ENCODE data around the gene PCNX1.
"Not testable (repeated sequence)": the region's sequence is repeated elsewhere in the genome, so short reads cannot be mapped to it uniquely, and the experiment has no call there.

PCNX1 gene

DNA sequence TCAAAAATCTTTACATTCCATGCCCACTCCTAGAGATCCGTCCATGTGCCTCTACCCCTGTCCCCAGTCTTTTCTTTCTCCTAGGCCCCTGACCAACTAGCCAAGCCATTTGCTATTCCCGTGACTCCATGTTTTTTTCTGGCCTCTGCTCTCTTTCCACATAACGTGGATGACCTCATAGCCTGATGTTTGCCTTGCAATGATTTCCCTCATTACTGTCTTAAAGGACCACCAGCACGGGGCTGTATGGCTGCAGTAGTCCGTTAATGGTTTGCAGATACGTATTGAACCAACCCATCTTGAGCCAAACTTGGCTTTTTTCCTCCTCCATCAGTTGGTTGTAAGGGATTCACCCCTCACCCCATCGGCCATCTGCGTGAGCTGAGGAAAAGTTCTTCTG is 226.0 kb downstream of the PCNX1 start:
- DNase-seq, result no peak

DNA sequence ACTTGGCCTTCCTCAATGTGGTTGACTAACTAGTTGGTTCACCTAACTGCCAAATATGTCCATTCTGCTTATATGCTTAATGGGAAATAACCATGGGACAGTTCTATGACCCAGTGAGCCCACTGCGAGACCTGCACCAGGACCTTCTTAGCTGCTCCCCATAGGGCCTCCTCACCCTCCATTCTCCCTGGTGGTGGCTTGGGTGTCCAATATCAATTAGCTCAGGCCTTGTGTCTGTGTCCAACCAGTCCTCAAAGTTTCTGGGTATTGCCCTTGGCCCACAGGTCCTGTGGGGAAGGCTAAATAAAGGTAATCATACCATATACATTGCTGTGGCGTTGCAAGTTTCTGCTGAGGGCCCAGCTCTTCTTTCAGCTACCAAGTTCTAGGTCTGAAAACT is 228.2 kb downstream of the PCNX1 start:
- no peak for DNase-seq

DNA sequence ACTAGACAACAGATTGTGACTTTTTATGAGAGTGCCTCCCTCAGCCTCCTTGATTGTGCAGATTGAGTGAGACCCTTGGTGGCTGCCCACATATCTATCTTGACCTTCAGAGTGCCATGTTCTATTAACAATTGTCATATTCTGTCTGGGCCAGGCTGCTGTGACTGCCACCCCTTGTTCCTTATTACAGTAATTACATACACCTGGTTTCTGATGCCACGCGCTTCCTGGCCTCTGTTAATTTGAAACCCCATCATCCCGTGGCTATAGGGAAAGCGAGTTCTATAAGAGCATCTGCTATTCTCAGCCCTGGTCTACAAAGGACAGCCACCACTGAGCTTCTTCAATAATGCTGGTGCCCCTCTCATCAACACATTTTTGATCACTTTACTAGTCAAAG is 228.7 kb downstream of the PCNX1 start:
- DNase-seq, result no peak

GRCh38 chr14:71136386-71137060 is 229.3 kb downstream of the PCNX1 start:
- no peak for DNase-seq

DNA sequence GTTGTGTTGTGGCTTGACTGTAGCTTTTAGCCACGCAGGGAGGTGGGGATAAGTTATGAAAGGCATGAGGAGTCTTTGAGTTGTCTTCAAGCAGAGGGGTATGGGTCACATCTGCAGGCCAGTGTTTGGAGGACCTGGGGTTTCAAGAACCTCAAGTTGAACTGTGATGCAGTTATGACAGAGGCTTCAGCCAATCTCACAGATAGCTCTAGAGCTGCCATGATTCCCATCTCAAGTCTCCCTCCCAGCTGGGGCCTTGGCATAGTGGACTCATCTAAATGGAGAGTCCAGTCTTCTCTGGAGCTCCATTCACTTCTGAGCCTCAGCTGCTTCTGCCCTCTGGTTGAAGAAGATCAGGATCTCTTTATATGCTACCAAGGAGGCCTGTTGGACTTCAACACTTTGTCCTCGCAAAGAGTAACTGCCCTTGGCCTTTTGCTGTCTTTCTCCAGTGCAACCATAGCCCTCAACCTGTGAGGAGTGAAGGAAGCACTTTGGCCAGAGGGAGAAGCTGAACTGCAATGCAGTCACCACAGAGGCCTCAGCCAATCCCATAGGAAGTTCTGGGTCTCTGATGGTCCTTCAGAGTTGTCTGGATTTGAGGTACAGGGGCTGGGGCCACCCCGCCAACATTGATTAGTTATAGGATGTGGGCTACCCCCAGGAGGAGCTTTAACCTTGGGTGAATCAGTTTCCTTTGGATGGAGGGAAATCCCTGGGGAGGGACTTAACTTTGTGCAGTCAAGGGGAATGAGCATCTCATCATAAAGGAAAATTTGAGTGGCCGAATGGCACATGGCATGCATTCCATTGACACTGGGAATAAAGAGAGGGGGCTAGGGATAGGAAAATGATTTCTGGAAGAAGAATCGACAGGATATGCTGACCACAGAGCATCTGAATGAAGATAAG is 230.5 kb downstream of the PCNX1 start:
- no peak for DNase-seq

DNA sequence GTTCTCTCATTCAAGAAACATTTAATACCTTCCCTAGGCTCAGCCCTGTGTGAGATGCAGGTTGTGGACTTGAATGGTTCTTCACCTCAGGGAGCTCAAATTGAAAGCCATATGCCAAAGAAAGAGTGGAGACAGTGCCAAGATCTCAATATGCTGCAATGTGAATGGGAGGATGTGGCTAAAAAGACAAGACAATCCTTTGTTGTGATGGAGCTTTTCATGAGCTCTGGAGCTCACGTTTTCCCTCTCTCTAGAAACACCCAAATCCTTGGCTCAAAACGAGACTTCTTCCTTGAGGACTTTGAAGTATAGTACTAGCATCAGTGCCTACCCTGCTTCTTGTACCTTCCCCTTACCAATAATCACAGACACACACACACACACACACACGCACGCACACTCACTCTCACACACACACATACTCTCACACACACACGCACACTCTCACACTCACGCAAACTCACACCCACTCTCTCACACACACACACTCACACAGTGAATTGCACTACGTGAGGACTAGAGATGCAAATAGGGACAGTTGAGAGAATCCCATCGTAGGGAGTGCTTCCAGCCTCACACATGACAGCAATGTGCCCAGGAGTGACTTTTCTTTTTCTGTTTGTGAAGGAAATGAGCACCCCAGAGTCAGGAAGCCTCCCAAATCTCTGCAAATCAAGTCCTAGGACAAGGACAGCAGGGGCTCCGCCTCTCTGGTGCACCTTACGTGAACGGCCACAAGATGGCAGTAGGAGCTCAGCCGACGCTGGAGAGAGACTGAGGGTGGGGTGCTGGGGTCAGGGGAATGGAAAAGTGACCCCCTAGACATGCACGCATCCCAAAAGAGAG is 231.4 kb downstream of the PCNX1 start:
- DNase-seq, result peak; percentile 63

- DNase-seq, result no peak
Measured at GRCh38 chr14:71139294-71139946, 232.2 kb downstream of the PCNX1 start.

DNA sequence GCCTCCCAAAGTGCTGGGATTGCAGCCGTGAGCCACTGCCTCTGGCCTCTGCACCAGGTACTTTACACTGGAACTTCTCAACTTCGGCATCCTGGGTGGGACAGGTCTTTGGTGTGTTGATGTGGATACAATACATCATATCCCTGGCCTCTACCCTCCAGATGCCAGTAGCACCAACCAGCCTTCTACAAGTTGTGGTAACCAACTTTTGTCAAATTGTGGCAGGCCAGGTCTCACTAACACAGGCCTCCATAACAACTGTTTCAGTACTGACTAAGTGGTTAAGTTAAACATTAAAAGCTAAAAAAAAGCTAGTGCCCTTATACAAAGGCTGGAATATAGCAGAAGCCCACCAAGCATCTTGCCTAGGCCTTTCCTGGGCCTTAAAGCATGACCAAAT is 232.9 kb downstream of the PCNX1 start:
- no peak for DNase-seq

DNA sequence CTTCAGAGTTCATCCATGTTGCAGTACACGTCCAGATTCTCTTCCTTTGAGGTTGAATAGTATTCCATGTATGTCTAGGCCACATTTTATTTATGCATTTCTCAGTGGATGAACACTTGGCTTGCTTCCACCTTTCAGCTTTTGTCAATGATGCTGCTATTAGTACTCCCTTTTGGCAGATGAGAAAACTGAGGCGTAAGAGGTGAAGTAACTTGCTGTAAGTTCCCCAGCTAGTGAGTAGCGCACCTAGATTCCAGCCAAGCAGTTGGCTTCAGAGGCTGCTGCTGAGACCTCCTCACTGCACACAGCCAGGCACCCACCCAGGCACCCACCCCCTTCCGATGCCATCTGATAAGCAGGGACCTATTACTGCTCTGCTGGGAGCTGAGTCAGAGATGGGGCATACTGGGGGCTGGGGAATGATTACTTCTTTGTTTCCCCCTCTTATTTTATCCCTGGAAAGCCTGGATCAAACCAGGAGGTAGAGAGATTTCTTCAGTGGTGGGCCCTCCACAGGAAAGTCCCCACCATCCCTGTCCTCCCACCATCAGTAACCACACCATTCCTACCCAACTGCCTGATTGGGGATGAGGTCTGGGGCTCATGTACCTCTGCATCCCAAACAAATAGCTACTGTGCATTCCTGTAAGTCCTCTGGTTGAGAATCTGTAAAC is 234.6 kb downstream of the PCNX1 start:
- no peak for DNase-seq

DNA sequence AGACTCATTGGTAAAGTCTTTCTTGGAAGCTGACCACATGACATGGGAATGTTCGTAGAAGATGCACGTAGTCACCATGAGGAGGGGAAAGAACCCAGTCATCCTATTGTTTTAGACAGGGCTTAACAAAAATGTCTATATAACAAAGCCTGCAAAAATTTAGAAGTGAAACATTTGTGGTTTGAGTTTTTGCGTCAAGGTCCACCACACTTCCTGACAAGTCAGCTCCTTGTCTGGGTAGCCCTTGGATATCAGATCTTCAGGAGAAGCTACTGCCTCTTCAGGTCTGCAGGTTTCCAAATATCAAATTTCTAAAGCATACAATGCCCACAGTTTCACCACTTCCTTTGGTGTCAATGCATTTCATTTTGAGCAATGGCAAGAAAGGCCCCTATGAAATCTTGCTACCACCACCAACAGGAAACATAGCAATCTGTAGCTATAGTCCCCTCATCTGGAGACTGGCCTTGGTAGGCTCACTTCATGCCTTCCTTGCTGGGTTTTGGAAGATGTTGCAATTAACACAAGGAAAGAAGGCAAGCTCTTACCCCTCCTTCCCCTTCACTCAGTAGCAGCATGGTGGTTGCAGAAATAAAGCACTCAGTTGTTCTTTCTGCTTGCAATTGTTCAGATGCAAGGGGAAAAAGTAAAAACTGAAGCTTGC is 235.2 kb downstream of the PCNX1 start:
- DNase-seq, result no peak

DNA sequence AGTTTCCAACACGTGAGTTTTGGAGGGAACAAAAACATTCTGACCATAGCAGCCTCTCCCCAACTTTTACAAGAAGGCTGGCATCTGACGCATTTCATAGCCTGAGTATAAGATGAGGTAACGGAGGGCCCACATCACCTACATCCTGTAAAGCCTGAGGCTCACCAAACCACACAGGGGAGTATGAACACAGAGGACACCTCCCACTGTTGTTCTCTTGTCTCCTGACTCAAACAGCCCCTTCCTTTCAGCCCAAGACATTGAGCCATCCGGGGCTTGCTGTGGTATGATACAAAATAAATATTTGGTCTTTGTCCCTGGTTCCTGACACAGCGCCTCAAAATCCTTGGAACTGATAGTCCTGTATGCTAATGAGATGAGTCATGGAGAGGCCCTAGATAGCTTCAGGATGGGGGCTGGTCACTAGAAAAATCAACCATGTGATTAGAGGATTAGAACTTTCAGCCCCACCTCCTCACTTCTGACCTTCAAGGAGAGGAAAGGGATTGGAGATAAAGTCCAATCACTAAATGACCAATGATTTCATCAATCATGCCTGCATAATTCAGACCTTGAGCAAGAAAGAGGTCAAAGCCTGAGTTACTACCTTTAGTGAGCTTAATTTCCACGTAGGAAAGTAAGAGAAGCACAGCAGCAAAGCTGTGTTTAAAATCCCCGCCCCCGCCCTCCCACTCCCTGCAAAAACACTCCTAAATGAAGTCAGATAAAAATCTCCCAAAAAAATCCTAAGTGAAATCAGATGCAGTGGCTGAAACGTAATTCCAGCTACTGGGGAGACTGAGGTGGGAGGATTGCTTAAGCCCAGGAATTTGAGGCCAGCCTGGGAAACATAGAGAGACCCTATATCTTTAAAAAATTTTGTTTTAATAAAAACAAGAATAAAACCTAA is 236.4 kb downstream of the PCNX1 start:
- no peak for DNase-seq

DNA sequence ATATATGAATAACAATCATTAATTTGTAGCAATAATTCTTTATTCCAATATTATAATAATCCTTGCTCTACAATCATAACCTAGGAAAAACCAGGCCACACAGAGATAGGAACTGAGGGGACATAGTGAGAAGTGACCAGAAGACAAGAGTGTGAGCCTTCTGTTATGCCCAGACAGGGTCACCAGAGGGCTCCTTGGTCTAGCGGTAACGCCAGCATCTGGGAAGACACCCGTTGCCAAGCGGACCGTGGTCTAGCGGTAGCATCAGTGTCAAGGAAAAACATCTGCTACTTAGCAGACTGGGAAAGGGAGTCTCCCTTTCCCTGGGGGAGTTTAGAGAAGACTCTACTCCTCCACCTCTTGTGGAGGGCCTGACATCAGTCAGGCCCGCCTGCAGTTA is 240.1 kb downstream of the PCNX1 start:
- not testable (repeated sequence) for DNase-seq

DNA sequence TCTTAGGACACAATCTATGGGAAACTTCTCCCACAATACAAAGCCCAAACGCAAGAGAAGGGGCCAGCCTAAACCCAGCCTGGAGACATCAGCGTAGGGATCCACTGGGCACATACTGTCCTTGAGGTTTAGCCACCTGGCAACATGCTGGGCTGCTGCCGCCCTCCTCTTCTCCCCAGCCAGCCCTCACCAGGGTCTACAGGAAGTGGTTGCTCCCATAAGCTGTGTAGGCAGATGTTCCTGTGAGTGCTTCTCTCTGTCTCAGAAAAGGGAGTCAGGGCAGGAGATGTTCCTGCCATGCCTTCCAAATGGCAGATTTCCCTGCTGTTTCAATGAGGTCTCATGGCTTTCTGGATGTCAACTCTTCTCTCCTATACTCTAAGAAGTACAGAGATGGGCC is 241.4 kb downstream of the PCNX1 start:
- DNase-seq, result no peak

DNA sequence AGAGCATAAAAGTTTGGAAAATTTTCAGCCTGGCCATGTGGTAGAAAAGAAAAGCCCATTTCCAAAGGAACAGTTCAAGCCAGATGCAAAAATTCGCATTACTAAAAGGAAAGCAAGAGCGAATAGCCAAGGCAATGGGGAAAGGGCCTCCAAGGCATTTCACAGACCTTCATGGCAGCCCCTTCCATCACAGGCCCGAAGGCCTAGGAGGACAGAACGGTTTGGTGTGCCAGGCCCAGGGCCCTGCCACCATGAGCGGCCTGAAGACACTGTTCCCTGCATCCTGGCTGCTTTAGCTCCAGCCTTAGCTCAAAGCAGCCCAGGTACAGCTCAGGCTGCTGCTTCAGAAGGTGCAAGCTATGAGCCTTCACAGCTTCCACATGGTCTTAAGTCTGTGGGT is 243.5 kb downstream of the PCNX1 start:
- no peak for DNase-seq

DNA sequence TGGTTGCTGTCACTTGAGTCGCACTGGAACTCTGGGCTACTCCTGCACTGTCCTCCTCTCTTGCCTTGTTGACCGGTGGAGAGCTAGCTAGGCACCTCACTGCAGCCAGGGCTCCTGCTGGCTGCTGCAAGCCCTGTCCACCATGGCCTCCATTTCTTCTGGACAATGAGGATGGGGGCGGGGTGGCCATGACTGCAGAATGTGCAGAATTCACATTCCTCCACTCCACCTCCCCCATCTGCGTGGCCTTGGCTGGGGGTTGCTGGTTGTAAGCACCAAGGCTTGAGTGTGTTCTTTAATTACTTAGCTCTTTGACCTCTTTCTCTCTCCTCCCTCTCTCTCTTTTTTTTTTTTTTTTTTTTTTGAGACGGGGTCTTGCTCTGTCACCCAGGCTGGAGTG is 248.5 kb downstream of the PCNX1 start:
- no peak for DNase-seq

GRCh38 chr14:71163050-71163841 is 256.0 kb downstream of the PCNX1 start:
- no peak for DNase-seq

GRCh38 chr14:71163842-71164629 is 256.8 kb downstream of the PCNX1 start:
- DNase-seq, result no peak

All from NCI-H82 (cell line).